Epithelial cell of esophagus (primary cell): ENCODE data around the gene CFAP410.

Source experiments
- DNase-seq: peaks from one replicate; pipeline ENCODE4 v3.0.0; 2010; ENCODE audit warnings: low read depth
- H3K4me3 ChIP-seq: 2 replicates; pipeline ENCODE4 v1.5.1; 2011; ENCODE audit warnings: mild to moderate bottlenecking, low read length, control low read depth
- TF ChIP-seq, protein P1 (sequence below): IDR thresholded peaks from 2 replicates; pipeline ENCODE4 v1.5.1; 2011; ENCODE audit warnings: low read depth, mild to moderate bottlenecking, low read length, control low read depth, inconsistent platforms; ENCODE audit not compliant: insufficient read depth; ENCODE audit errors: missing control alignments

The CFAP410 gene

DNA sequence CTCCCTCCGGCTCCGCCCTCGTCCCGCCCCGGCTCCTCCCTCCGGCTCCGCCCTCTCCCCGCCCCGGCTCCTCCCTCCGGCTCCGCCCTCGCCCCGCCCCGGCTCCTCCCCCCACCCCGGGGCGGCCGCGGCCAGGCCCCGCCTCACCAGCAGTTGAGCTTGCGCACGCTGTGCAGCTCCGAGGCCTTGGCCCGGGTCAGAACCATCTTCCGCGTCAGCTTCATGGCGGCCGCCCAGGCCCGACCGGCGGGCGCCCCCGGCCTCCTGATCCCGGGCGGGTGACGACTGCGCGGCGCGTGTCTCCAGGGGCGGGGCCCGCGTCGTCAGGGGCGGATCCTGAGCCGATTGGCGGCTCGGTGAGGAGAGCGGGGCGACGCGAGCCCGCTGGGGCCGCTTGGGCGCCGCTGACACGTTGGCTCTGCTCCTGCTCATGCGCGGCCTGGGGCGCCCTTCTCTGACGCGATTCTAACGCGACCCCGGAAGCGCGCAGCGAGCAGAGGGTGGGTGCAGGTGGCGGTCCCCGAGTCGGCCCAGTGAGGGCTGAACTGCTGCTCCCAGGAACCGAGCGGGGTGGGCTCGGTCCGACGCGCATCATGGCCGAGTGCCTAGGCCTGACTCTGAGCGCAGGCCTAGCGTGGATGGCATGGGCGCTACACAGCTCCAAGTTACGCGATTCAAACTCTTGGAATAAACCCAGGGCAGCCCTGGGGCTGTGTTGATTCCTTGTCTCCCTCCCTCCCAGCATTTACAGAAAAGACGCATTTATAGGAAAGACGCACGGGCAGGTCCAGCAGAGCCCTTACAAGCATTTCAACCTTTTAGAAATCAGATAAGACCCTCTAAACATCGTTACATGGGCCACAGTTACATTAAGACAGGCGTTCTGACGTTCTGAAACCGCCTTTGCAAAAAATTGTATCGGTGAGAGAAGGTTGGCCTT is at the start of gene CFAP410:
Gene CFAP410, minus strand, starts transcription at position 420 of the 940 bp plus-strand sequence. Its CDS starts 196 bp downstream, at position 224.
- peak; percentile 96 for DNase-seq
- TF ChIP-seq, protein P1, sequence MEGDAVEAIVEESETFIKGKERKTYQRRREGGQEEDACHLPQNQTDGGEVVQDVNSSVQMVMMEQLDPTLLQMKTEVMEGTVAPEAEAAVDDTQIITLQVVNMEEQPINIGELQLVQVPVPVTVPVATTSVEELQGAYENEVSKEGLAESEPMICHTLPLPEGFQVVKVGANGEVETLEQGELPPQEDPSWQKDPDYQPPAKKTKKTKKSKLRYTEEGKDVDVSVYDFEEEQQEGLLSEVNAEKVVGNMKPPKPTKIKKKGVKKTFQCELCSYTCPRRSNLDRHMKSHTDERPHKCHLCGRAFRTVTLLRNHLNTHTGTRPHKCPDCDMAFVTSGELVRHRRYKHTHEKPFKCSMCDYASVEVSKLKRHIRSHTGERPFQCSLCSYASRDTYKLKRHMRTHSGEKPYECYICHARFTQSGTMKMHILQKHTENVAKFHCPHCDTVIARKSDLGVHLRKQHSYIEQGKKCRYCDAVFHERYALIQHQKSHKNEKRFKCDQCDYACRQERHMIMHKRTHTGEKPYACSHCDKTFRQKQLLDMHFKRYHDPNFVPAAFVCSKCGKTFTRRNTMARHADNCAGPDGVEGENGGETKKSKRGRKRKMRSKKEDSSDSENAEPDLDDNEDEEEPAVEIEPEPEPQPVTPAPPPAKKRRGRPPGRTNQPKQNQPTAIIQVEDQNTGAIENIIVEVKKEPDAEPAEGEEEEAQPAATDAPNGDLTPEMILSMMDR: no peak
- peak within 1 kb of the TSS; percentile 86 for H3K4me3 ChIP-seq

DNA sequence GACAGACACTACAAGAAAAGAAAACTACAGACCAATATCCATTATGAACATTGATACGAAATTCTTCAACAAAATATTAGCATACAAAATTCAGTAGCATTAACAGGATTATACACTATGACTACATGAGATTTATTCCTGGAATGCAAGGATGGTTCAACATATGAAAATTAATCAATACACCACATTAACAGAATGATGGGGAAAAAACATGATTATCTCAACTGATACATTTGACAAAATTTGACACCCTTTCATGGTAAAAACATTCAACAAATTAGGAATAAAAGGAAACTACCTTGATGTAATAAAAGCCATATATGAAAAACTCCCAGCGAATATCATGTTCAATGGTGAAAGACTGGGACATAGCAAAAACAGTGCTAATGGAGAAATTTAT is 45.8 kb upstream of the CFAP410 start:
- TF ChIP-seq, protein P1: no peak
- no peak overlapping the region for H3K4me3 ChIP-seq
- DNase-seq: no peak

DNA sequence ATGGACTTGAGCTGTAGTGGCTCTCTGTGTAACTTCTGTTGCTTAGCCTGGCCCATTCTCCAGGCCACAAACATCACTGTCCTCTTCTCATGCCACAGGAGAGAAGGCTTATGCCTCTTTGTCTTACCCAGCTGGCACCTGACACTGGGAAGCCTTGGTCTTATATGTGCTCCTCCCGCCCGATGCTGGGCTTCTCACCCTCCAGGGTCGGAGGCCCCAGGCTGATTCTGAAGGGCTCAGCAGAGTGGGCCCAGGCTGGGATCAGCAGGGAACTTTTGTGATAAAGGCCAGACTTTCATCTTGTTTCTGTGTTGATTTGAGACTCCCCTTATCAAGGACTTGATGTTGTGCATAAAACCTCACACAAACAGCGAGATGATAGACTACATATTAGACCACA is 44.0 kb upstream of the CFAP410 start:
- TF ChIP-seq, protein P1: no peak

DNA sequence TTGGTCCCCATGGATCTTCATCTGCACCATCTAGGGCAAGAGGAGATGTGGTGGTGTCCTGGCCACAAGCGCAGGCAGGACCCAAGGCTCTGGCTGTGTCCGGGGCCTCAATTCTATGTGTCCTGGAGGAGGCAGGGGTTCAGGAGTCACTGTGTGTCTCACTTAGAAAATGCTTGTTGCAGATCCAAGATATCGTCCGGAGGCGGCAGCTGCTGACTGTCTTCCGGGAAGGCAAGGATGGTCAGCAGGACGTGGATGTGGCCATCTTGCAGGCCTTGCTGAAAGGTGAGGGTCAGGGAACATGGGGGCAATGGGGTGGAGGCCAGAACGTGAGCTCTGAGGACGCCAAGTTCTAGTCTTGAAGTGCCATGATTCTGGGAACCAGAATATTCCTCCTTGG is 43.3 kb upstream of the CFAP410 start:
- TF ChIP-seq, protein P1: no peak
- no peak overlapping the region for H3K4me3 ChIP-seq
- DNase-seq: no peak

More for the DNA sequence above, 44.0 kb upstream of the CFAP410 start:
- H3K4me3 ChIP-seq: no peak overlapping the region
- no peak for DNase-seq

DNA sequence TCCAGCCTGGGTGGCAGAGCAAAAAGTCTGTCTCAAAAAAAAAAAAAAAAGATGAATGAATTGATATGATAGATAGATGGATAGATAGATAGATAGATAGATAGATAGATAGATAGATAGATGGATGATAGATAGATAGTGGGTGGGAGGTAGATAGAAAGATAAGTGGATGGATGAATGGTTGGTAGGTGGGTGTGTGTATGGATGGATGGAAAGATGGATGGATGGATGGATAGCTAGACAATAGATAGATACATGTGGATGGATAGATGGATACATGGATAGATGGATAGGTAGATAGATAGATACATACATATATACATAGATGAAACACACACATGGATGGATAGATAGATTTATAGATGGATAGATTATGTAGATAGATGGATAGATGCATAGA is 42.7 kb upstream of the CFAP410 start:
- no peak overlapping the region for H3K4me3 ChIP-seq
- TF ChIP-seq, protein P1: no peak
- no peak for DNase-seq

DNA sequence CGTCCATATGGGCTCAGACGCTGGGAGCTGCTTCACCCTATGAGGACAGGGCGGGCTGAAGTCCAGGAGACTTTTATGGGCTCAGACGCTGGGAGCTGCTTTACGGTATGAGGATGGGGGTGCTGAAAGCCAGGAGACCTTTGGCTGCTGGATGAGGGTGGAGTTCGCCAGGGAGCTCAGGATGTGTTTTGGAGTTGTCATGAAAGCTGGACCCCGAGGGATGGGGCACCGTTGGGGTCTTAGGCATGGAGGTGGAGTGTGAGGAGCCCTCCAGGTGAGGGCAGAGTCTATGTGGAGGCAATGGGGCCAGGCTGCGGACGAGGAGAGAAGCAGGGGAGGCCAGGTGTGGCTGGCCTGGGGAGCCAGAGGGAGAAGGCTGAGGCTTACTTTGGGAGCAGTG is 41.7 kb upstream of the CFAP410 start:
- TF ChIP-seq, protein P1: no peak
- no peak overlapping the region for H3K4me3 ChIP-seq
- no peak for DNase-seq
